ENCODE measurements around the gene FAM53A.
"Not testable (repeated sequence)": the region's sequence is repeated elsewhere in the genome, so short reads cannot be mapped to it uniquely, and the experiment has no call there.

- not testable (repeated sequence) for TF ChIP-seq CTCF, POLR2A, EP300 (IDR thresholded peaks at IDR 0.05)
Measured at GRCh38 chr4:1640716-1641503, 43.2 kb downstream of the FAM53A start.
